Brain microvascular endothelial cell (primary cell): Measurements from ENCODE around the gene RDH11.

Experiments
- DNase-seq: peaks from one replicate; pipeline ENCODE4 v3.0.0-alpha.2; 2020
- H3K27ac ChIP-seq: fragments of 250-450 bp; sonication (Bioruptor Pico); 2 replicates; pipeline ENCODE4 v1.5.1; 2020; ENCODE audit warnings: mild to moderate bottlenecking, moderate library complexity
- H3K27me3 ChIP-seq: fragments of 250-450 bp; sonication (Bioruptor Pico); replicated peaks from 2 replicates; pipeline ENCODE4 v1.5.1; 2020; ENCODE audit warnings: mild to moderate bottlenecking
- H3K36me3 ChIP-seq: fragments of 250-450 bp; sonication (Bioruptor Pico); replicated peaks from 2 replicates; pipeline ENCODE4 v1.5.1; 2020; ENCODE audit warnings: mild to moderate bottlenecking
- H3K4me3 ChIP-seq: 2 replicates; pipeline ENCODE4 v1.5.1; 2011; ENCODE audit warnings: low read depth, mild to moderate bottlenecking, control low read depth, low read length, moderate library complexity
- in situ Hi-C: cut with HindIII; loops from 2 replicates; pipeline ENCODE4 v1.10.0; 2017; ENCODE audit warnings: low sequenced_read_pairs, low pct_ligation_motif_present
- TF ChIP-seq, protein P1 (sequence below): IDR thresholded peaks from 2 replicates; pipeline ENCODE4 v1.5.1; 2011; ENCODE audit warnings: low read depth, mild to moderate bottlenecking, moderate library complexity, low read length, control low read depth, inconsistent platforms; ENCODE audit errors: missing control alignments

The RDH11 gene, protein sequence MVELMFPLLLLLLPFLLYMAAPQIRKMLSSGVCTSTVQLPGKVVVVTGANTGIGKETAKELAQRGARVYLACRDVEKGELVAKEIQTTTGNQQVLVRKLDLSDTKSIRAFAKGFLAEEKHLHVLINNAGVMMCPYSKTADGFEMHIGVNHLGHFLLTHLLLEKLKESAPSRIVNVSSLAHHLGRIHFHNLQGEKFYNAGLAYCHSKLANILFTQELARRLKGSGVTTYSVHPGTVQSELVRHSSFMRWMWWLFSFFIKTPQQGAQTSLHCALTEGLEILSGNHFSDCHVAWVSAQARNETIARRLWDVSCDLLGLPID

DNA sequence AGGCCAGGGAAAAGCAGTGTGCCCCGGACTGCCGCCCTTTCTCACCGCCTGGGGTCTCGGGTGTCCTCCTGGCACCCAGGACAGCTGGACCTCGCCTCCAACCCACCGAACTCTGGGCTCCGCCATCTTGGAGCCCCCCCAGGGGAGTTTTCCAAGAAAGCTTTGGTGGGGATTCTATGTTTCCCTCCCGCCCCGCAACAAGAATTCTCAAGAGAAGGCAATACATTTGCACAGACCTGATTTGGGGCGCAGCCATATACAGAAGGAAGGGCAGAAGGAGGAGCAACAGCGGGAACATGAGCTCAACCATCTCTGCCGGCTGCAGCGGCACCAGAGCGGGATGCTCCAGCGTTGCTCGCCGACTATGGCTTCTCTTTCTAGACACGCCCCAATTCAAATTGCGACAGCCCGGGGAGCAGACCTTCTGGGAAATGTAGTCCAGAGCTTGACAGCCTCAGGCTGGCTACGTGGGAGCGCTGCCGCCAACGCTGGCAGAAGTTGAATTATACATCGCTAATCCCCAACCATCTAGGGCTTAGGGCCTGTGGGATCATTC, at the start of gene RDH11:
RDH11 (minus strand) TSS at position 371 of the 556 bp plus-strand sequence; CDS start at position 310, 61 bp downstream.
- peak within 1 kb of the TSS; percentile 96 for H3K4me3 ChIP-seq
- H3K27me3 ChIP-seq, result no peaks in the 10 kb centered on the region
- H3K27ac ChIP-seq, result peak within 1 kb of the TSS; percentile 85
- TF ChIP-seq, protein P1, sequence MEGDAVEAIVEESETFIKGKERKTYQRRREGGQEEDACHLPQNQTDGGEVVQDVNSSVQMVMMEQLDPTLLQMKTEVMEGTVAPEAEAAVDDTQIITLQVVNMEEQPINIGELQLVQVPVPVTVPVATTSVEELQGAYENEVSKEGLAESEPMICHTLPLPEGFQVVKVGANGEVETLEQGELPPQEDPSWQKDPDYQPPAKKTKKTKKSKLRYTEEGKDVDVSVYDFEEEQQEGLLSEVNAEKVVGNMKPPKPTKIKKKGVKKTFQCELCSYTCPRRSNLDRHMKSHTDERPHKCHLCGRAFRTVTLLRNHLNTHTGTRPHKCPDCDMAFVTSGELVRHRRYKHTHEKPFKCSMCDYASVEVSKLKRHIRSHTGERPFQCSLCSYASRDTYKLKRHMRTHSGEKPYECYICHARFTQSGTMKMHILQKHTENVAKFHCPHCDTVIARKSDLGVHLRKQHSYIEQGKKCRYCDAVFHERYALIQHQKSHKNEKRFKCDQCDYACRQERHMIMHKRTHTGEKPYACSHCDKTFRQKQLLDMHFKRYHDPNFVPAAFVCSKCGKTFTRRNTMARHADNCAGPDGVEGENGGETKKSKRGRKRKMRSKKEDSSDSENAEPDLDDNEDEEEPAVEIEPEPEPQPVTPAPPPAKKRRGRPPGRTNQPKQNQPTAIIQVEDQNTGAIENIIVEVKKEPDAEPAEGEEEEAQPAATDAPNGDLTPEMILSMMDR, result no peak
- peaks cover 19% of the 10 kb centered on the region for H3K36me3 ChIP-seq
- in situ Hi-C loops, result no loop called here
- DNase-seq, result peak; percentile 87

DNA sequence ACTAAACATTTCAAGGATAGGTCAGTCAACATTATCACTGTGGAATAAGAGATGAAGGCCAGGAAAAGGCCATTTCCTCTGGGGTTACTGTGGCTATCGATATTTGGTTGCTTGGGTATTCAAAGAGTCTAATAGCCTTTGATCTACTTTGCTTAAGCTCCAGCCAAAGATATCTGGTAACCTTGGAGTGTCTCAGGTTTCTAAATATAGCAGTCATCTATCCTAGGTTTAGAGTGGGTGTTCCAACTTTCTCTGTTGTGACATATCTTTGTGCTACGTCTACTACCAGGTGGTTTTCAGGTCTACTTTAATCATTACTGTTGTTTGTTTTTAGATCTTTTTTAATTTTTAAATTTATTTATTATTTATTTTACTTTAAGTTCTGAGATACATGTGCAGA, 48.5 kb upstream of the RDH11 start:
- peaks cover 11% of the 10 kb centered on the region for H3K36me3 ChIP-seq
- no peak for DNase-seq

DNA sequence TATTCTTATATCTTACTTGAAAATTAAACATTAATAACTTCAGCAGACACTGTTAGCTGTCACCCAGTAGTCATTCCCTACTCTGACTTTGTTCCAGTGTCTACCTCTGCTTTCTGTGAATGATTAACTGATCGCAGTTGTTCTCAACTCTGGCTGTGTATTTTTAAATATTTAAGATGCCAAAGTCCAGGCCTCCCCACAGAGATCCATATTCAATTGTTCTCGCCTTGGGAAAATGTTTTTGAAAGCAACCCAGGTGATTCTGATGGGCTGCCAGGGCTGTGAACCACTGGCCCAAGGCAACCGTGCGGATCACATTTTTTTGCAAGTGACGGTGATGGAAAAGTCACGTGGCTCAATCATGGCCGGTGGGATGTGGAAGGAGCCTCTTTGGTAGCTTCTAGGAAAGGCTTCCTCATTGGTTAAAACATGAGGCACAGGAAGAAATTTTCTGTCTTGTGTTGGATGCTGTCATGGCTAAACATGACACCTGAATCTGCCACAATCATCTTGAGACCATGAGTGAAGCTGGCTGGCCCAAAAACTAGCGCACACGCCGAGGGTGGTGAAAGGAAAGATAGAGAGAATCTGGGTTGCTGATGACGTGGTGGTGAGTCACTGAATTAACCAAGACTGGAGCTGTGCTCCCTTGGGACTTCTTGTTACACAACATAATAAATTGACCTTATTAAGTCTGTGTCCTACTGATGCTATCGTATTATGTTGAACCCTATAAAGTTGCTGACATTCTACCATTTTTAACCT, 43.4 kb upstream of the RDH11 start:
- Histone ChIP-seq H3K27ac (no peak overlapping the region), H3K36me3 (no peaks in the 10 kb centered on the region), H3K27me3 (no peaks in the 10 kb centered on the region), H3K4me3 (no peak overlapping the region)
- DNase-seq, result peak; percentile 97
- in situ Hi-C loops, result no loop called here
- TF ChIP-seq, protein P1, result no peak

More for the DNA sequence above, 48.5 kb upstream of the RDH11 start:
- H3K27me3 ChIP-seq, result no peaks in the 10 kb centered on the region
- no peak overlapping the region for H3K27ac ChIP-seq
- no peak overlapping the region for H3K4me3 ChIP-seq
- TF ChIP-seq, protein P1, result no peak
- in situ Hi-C loops, result no loop called here

DNA sequence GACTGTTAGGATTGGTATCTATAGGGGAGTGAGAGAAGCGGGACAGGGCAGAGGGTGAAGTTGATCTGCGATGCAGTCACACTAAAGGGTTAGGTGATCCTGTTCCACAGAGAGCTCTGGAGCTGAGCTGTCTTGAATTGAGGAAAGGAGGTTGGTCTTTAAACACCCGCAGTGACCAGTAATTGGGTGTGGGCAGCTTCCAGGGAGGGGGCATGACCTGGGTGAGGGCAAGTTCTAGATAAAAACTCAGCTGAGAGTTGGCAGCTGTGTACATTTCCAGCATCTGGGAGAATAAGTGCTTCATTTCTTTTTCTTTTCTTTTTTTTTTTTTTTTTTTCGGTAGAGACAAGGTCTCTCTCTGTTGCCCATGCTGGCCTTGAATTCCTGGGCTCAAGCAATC, 41.2 kb upstream of the RDH11 start:
- TF ChIP-seq, protein P1, result no peak
- Histone ChIP-seq H3K36me3 (no peaks in the 10 kb centered on the region), H3K27me3 (no peaks in the 10 kb centered on the region), H3K27ac (no peak overlapping the region), H3K4me3 (no peak overlapping the region)
- no peak for DNase-seq
- in situ Hi-C loops, result no loop called here

DNA sequence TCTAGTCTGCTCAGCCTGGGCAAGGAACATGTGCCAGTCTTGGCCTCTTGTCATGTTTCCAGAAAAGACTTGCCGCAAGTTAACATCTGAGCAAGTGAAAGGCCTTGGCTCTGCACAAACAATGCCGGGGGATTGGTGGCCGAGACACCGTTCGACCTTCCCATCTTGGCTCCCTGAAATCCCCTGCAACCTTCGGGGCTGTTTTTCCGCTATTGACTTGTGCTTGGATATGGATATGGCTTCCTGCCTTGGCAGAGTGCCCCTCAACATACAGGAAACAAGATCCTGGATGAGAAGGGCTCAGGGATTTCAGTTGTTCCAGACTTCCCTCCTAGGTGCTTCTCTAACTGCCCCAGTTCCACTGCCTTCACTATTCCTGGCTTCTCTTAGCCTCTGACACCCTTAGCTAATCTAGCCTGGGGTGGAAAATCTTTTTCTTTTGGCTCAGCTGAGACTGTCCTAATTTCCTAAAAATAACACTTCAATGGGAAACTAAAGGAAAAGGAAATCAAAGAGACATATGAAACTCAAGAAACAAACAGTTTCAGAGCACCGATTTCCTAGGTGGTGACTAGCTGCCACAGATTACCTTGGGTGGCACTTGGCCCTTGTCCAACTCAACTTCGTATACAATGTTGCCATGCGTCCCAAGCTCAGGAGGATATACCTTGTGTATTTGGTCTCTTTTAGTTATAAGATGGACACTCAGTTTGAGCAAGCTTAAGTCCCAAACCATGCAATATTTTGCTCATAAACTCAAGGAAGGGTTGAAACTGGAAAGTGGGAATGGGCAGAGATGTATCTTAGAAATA, 40.0 kb upstream of the RDH11 start:
- in situ Hi-C loops, result no loop called here
- Histone ChIP-seq H3K27ac (no peak overlapping the region), H3K27me3 (no peaks in the 10 kb centered on the region), H3K36me3 (no peaks in the 10 kb centered on the region), H3K4me3 (no peak overlapping the region)
- DNase-seq, result no peak
- TF ChIP-seq, protein P1, result no peak
